SU-DHL-6 (cell line): ENCODE results near the gene AIFM2.
"Not testable (repeated sequence)": the region's sequence is repeated elsewhere in the genome, so short reads cannot be mapped to it uniquely, and the experiment has no call there.

Experiments used
- EZH2phosphoT487 ChIP-seq: fragments of 200-600 bp; sonication (generic), shearing (Covaris generic); conservative IDR thresholded peaks from 2 replicates; pipeline ENCODE4 v1.6.1; 2018; ENCODE audit warnings: mild to moderate bottlenecking, antibody characterized with exemption, low read length, moderate library complexity, mixed read lengths
- TF ChIP-seq, protein P1 (sequence below): fragments of 200-600 bp; sonication (generic); IDR thresholded peaks from one replicate; pipeline ENCODE4 v1.5.1; 2017; ENCODE audit warnings: antibody characterized with exemption, mild to moderate bottlenecking, low read length, moderate library complexity; ENCODE audit not compliant: insufficient read depth, poor library complexity, severe bottlenecking

DNA sequence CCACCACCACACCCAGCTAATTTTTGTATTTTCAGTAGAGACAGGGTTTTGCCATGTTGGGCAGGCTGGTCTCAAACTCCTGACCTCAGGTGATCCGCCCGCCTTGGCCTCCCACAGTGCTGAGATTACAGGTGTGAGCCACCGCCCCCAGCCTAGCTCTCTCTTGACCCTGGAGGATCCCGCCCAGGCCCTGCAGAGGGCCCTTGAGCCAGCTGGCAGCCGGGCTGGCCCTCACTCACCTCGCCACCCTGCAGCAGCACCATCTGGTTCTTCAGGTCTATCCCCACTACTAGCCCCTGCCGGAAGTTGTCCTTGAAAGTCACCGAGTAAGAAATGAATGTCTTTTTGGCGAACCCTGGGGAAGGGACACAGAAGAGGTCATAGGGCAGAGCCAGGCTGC lies 9.5 kb downstream of the AIFM2 start:
- TF ChIP-seq, protein P1, sequence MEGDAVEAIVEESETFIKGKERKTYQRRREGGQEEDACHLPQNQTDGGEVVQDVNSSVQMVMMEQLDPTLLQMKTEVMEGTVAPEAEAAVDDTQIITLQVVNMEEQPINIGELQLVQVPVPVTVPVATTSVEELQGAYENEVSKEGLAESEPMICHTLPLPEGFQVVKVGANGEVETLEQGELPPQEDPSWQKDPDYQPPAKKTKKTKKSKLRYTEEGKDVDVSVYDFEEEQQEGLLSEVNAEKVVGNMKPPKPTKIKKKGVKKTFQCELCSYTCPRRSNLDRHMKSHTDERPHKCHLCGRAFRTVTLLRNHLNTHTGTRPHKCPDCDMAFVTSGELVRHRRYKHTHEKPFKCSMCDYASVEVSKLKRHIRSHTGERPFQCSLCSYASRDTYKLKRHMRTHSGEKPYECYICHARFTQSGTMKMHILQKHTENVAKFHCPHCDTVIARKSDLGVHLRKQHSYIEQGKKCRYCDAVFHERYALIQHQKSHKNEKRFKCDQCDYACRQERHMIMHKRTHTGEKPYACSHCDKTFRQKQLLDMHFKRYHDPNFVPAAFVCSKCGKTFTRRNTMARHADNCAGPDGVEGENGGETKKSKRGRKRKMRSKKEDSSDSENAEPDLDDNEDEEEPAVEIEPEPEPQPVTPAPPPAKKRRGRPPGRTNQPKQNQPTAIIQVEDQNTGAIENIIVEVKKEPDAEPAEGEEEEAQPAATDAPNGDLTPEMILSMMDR = not testable (repeated sequence)
- TF ChIP-seq EZH2phosphoT487 = not testable (repeated sequence)
